ENCODE data around the gene TSPAN14. TPM values are rescaled to one million over a fixed set of nuclear protein-coding genes. Genes with fewer than 3 reads are reported as not detected.
"Not testable (repeated sequence)": the region's sequence is repeated elsewhere in the genome, so short reads cannot be mapped to it uniquely, and the experiment has no call there.

The TSPAN14 gene
- total RNA-seq, 6 experiments from 2014 or later: 72.9 to 96.2 (median 84.5) TPM

DNA sequence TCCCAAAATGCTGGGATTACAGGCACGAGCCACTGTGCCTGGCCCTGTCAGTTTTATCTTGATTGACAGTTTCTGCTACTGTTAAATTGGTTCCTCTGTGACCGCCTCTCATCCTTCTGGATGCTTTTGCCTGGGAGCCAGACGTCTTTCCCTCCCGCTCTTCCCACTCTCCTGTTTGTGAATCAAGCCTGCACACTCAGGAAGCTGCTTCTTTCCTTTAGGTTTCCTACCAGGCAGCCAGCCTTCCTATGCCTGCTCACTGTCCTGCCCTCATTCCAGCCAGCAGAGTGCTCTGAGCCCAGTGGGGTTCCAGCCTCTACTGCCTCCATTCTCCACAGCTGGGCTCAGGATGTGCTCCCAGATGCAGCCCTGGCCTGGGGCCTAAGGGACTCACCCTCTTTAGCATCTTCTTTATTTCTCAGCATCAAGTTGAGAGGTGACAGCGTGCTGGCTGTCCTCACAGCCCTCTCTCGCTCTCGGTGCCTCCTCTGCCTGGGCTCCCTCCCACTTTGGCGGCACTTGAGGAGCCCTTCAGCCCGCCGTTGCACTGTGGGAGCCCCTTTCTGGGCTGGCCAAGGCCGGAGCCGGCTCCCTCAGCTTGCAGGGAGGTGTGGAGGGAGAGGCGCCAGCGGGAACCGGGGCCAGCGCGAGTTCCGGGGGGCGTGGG, 88.7 kb downstream of the TSPAN14 start:
- Mint-ChIP-seq H3K4me3 (no peak overlapping the region), H3K27ac (no peak overlapping the region), H3K9me3 (no peaks in the 10 kb centered on the region), H3K4me1 (ENCODE audit: low read depth) (peaks cover 18% of the 10 kb centered on the region), H3K27me3 (ENCODE audit: insufficient read depth) (peaks cover 20% of the 10 kb centered on the region), H3K36me3 (ENCODE audit: low read depth) (no peaks in the 10 kb centered on the region)
- DNase-seq: no peak
- TF ChIP-seq, protein P1, sequence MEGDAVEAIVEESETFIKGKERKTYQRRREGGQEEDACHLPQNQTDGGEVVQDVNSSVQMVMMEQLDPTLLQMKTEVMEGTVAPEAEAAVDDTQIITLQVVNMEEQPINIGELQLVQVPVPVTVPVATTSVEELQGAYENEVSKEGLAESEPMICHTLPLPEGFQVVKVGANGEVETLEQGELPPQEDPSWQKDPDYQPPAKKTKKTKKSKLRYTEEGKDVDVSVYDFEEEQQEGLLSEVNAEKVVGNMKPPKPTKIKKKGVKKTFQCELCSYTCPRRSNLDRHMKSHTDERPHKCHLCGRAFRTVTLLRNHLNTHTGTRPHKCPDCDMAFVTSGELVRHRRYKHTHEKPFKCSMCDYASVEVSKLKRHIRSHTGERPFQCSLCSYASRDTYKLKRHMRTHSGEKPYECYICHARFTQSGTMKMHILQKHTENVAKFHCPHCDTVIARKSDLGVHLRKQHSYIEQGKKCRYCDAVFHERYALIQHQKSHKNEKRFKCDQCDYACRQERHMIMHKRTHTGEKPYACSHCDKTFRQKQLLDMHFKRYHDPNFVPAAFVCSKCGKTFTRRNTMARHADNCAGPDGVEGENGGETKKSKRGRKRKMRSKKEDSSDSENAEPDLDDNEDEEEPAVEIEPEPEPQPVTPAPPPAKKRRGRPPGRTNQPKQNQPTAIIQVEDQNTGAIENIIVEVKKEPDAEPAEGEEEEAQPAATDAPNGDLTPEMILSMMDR (IDR thresholded peaks at IDR 0.05): no peak

DNA sequence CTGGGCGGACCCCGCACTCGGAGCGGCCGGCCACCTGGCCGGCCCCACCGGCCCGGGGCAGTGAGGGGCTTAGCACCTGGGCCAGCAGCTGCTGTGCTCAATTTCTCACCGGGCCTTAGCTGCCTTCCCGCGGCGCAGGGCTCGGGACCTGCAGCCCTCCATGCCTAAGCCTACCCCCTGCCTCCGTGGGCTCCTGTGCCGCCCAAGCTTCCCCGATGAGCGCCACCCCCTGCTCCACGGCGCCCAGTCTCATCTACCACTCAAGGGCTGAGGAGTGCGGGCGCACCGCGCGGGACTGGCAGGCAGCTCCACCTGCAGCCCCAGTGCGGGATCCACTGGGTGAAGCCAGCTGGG, 89.2 kb downstream of the TSPAN14 start:
- Mint-ChIP-seq H3K4me1 (ENCODE audit: low read depth) (peaks cover 18% of the 10 kb centered on the region), H3K27me3 (ENCODE audit: insufficient read depth) (peaks cover 20% of the 10 kb centered on the region)
- not testable (repeated sequence) for H3K27ac Mint-ChIP-seq; H3K9me3 Mint-ChIP-seq; DNase-seq; H3K4me3 Mint-ChIP-seq; H3K36me3 Mint-ChIP-seq (ENCODE audit: low read depth)

DNA sequence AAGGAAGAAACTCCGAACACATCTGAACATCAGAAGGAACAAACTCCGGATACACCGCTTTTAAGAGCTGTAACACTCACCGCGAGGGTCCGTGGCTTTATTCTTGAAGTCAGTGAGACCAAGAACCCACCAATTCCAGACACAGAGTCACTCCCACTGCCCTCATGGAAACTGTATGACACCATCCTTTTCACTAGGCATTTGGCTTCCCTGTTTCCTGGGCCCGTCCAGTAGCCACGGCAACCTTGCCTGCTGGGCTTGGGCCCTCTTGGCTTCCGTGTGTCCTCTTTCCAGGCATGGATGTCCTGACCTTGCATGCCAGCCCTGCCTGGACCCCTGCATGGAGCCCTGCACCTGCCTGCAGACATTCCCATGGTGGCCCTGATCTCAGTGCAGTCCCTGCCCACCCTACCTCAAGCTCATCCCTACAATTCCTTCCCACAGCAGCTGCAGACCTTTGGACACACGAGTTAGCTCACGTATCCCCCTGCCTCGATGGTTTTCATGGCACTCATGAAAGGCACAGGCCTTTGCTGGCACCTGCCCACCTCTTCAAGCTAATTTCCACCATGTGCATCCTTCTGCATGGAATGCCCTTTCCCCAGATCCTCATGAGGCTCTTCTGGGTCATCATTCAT, 90.3 kb downstream of the TSPAN14 start:
- Mint-ChIP-seq H3K36me3 (ENCODE audit: low read depth) (no peaks in the 10 kb centered on the region), H3K27ac (no peak overlapping the region), H3K4me3 (no peak overlapping the region), H3K4me1 (ENCODE audit: low read depth) (peaks cover 18% of the 10 kb centered on the region), H3K27me3 (ENCODE audit: insufficient read depth) (peaks cover 23% of the 10 kb centered on the region), H3K9me3 (no peaks in the 10 kb centered on the region)
- TF ChIP-seq, protein P1 (IDR thresholded peaks at IDR 0.05): no peak
- no peak for DNase-seq

DNA sequence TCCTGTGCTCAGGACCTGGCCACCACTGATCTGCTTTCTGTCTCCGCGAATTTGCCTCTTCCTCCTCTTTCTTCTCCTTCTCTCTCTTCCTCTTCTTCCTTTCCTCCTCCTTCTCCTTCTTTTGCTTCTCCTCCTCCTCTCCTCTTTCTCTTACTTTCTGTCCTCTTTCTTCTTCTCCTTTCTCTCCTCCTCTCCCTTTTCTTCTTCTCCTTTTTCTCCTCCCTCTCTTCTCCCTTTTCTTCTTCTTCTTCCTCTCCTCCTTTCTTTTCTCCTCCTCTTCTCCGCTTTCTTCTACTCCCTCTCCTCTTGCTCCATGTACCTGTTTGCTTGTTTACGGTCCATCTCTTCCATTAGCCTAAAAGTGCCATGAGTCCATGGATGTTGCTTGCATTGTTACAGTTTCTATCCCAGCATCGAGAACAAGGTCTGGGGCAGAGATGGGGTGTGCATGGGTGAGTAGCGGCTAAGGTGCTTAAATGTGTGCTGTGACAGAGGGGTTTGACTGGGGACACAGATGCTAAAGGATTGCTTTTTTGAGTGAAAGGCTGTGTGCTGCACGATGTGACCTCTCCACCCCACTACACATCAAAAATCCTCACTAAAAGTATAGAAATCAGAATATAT, 91.3 kb downstream of the TSPAN14 start:
- DNase-seq: no peak
- TF ChIP-seq, protein P1 (IDR thresholded peaks at IDR 0.05): no peak
- no peak overlapping the region for H3K4me3 Mint-ChIP-seq
- no peaks in the 10 kb centered on the region for H3K9me3 Mint-ChIP-seq
- H3K4me1 Mint-ChIP-seq (ENCODE audit: low read depth): peaks cover 18% of the 10 kb centered on the region
- no peak overlapping the region for H3K27ac Mint-ChIP-seq
- peaks cover 27% of the 10 kb centered on the region for H3K27me3 Mint-ChIP-seq (ENCODE audit: insufficient read depth)
- H3K36me3 Mint-ChIP-seq (ENCODE audit: low read depth): no peaks in the 10 kb centered on the region

DNA sequence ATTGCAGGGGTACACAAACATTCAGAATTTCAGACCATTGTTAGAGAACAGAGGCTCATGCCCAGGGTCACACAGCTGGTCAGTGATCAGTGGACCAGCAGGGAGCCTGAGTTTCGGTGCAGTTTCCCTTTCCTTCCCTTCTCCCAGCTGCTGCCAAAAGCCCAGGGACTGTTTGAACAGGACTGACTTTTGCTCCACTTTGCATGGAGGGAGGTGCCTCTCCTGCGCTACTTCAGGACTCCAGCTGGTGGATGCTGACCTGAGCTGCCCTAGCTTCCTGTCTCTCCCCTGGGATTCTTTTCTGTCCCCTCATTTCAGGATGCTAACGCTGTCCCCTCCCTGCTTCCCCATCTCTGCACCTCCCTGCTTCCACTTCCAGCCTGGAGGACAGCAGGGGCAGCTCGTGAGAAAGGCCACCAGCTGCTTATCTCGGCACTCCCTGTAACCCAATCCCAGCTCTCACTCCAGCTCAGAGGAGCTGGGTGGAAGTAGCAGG, 98.1 kb downstream of the TSPAN14 start:
- TF ChIP-seq, protein P1 (IDR thresholded peaks at IDR 0.05): no peak
- H3K4me1 Mint-ChIP-seq (ENCODE audit: low read depth): no peaks in the 10 kb centered on the region
- no peaks in the 10 kb centered on the region for H3K36me3 Mint-ChIP-seq (ENCODE audit: low read depth)
- no peak overlapping the region for H3K27ac Mint-ChIP-seq
- no peak overlapping the region for H3K4me3 Mint-ChIP-seq
- H3K9me3 Mint-ChIP-seq: no peaks in the 10 kb centered on the region
- H3K27me3 Mint-ChIP-seq (ENCODE audit: insufficient read depth): peaks cover 22% of the 10 kb centered on the region
- DNase-seq: no peak

DNA sequence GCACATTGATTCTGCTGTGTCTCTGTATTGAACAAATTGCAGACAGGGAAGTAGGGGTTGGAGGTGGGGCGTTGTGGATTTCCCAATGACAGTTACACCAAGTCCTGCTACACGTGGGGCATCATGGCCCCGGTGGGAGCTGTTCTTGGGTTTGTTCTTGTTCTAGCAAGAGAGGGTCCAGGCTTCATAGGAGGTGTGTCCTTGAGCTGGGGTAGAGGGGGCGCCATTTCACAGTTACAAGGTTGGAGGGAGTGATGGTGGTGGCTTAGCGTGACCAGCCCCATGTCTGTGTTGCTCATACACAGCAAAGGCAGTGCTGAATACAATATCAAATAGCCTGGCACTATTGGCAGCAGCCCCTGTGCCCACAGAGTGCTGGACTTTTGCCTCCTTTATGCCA, 99.3 kb downstream of the TSPAN14 start:
- no peak for DNase-seq
- Mint-ChIP-seq H3K36me3 (ENCODE audit: low read depth) (no peaks in the 10 kb centered on the region), H3K27ac (no peak overlapping the region), H3K4me3 (no peak overlapping the region), H3K27me3 (ENCODE audit: insufficient read depth) (peaks cover 24% of the 10 kb centered on the region), H3K9me3 (no peaks in the 10 kb centered on the region), H3K4me1 (ENCODE audit: low read depth) (no peaks in the 10 kb centered on the region)
- TF ChIP-seq, protein P1 (IDR thresholded peaks at IDR 0.05): no peak

Measured in HFFc6 (cell line).